Hematopoietic multipotent progenitor cell treated with erythropoietin and hydrocortisone succinate and interleukin-3 and kit ligand, for 8 days (in vitro differentiated cells): ENCODE measurements around the gene GRAMD1A.
A peak's percentile ranks its signal among the peaks of the same experiment; 100 is the strongest.

Experiments
- DNase-seq: peaks from one replicate; pipeline ENCODE4 v3.0.0-alpha.2; 2015

The GRAMD1A gene

GRCh38 chr19:35056513-35057063 is 56.5 kb downstream of the GRAMD1A start:
- no peak for DNase-seq

GRCh38 chr19:35058370-35058769 is 58.2 kb downstream of the GRAMD1A start:
- DNase-seq = no peak

DNA sequence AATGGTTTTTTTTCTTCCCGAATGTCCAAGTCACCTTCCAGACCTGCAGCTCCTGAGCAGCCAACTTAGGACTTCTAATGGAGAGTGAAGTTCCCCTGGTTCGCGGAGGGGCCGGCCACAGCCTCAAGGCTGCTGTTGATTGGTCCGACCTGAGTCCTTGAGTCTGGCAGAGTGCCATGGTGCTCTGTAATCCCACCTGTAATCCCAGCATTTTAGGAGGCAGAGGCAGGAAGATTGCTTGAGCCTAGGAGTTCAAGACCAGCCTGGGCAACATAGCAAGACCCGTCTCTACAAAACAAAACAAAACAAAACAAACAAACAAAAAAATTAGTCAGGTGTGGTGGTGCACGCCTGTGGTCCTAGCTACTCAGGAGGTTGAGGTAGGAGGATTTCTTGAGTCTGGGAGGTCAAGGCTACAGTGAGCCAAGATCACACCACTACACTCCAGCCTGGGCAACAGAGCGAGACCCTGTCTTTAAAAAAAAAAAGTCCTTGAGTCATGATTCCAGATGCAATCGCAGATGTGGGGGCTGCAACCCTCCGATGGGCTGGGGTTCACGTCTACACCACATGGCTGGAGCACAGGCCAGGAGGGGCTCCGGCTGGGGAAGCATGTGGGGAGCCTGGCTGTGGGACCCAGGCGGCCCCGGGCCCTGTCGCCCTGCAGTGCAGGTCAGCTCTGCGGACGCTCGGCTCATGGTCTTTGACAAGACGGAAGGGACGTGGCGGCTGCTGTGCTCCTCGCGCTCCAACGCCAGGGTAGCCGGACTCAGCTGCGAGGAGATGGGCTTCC is 59.1 kb downstream of the GRAMD1A start:
- no peak for DNase-seq

GRCh38 chr19:35059799-35060091 is 59.6 kb downstream of the GRAMD1A start:
- no peak for DNase-seq

DNA sequence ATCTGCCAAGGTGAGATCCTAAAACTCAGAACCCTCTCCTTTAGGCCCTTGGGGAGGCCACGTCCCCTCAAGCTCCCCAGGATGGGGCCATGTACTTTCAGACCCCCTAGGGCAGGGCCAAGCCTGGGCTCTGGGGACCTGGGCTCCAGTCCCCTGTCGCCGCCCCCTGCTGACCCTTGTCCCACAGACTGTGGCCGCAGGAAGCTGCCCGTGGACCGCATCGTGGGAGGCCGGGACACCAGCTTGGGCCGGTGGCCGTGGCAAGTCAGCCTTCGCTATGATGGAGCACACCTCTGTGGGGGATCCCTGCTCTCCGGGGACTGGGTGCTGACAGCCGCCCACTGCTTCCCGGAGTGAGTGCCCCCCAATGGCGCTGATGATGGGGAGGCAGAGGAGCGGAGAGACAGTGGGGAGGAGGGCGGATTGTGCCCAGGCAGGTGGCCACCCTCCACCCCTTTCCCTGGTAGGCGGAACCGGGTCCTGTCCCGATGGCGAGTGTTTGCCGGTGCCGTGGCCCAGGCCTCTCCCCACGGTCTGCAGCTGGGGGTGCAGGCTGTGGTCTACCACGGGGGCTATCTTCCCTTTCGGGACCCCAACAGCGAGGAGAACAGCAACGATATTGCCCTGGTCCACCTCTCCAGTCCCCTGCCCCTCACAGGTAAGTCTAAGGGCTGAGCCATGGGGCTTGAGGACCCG is 60.2 kb downstream of the GRAMD1A start:
- DNase-seq = no peak

GRCh38 chr19:35061583-35062373 is 61.7 kb downstream of the GRAMD1A start:
- DNase-seq = no peak

- DNase-seq = no peak
These were observed 62.8 kb downstream of the GRAMD1A start for GRCh38 chr19:35062942-35063341.

- DNase-seq = peak; percentile 26
These were observed 64.1 kb downstream of the GRAMD1A start for GRCh38 chr19:35063940-35064818.

DNA sequence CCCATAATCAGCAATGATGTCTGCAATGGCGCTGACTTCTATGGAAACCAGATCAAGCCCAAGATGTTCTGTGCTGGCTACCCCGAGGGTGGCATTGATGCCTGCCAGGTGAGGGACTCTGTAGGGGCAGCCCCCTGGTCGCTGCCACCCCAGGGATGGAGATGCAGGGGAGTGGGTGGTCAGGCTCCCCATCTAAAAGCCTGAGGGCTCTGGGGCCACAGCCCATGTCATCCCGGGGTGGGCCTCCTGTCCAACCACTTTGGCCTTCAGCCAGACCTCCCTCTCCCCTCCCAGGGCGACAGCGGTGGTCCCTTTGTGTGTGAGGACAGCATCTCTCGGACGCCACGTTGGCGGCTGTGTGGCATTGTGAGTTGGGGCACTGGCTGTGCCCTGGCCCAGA is 65.5 kb downstream of the GRAMD1A start:
- DNase-seq = no peak

DNA sequence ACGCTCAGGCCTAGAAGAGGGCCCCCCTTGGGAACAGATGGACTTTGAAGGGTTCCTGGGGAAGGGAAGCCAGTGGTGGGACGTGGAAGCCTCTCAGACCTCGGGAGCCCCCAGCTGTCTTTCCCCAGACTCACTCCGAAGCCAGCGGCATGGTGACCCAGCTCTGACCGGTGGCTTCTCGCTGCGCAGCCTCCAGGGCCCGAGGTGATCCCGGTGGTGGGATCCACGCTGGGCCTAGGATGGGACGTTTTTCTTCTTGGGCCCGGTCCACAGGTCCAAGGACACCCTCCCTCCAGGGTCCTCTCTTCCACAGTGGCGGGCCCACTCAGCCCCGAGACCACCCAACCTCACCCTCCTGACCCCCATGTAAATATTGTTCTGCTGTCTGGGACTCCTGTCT is 66.0 kb downstream of the GRAMD1A start:
- DNase-seq = no peak

DNA sequence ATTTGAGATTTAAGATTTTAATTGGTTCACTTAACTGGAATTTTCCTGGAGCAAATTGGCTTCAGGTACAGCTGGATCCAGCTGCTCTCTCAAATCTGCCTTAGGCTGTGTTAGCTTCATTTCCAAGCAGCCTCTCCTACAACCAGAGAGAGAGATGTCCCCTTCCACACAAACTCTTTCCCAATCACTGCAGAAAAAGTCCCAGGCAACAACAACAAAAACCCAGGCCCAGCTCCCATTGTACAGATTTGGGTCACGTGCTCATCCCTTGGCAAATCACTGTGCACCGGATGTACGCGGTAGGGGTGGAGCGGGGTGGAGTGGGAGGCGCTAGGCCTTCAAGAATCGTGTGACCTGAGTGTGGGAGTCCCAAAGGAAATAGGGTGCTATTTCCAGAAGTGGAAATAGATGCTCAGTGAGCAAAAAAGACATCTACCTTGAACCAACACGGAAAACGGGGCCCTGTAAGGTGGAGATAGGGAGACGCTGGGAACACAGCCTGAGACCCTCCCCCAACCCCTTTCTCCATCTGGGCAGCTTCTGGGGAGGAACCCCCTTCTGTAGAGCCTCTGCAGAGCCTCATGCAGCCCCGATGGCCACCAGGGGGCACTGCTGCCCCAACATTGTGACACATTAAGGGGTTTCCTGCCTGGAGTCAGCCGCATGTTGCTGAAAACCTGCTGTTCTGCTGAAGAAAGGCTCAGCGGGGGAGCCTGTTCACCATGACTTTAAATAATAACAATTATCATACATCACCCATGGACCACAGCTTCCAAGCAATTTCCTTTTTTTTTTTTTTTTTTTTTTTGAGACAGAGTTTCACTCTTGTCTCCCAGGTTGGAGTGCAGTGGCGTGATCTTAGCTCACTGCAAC is 66.8 kb downstream of the GRAMD1A start:
- peak; percentile 90 for DNase-seq

DNA sequence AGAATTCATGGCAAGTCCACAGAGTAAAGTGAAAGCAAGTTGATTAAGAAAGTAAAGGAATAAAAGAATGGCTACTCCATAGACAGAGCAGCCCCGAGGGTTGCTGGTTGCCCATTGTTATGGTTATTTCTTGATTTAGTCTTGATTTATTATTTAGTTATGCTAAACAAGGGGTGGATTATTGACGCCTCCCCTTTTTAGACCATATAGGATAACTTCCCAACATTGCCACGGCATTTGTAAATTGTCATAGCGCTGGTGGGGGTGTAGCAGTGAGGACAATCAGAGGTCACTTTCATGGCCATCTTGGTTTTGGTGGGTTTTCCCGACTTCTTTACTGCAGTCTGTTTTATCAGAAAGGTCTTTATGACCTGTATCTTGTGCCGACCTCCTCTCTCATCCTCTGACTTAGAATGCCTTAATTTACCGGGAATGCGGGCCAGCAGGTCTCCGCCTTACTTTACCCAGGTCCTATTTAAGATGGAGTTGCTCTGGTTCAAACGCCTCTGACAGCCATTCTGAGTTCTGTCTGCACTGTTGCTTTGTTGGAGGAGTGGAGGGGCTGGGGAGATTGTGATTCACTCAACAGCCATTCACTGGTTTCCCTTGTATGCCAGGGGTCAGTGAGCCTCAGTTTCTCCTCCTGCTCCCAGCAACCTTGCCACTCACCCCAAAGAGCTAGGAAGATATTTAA is 69.0 kb downstream of the GRAMD1A start:
- no peak for DNase-seq

- peak; percentile 11 for DNase-seq
These were observed 69.6 kb downstream of the GRAMD1A start for GRCh38 chr19:35069696-35070095.

- no peak for DNase-seq
These were observed 70.3 kb downstream of the GRAMD1A start for GRCh38 chr19:35070471-35070870.

GRCh38 chr19:35073516-35073915 is 73.4 kb downstream of the GRAMD1A start:
- no peak for DNase-seq

DNA sequence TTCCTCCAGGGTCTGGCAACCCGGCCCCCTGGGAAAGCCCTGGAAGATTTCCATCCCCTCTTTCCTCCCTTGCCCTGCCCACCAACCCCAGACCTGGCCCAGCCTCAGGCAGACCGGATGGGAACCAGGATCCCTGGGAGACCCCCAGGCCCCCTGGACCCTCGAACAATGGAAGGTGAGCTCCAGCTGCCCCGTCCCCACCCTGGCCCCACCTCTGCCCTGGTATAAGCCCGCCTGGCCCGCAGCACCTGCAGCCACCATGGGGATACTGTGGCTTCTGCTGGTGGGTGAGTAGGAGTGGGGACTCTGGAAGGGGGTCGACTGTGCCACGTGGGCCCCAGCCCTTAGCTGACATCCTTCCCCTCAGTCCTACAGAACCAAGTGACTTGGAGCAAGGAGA is 73.8 kb downstream of the GRAMD1A start:
- no peak for DNase-seq

DNA sequence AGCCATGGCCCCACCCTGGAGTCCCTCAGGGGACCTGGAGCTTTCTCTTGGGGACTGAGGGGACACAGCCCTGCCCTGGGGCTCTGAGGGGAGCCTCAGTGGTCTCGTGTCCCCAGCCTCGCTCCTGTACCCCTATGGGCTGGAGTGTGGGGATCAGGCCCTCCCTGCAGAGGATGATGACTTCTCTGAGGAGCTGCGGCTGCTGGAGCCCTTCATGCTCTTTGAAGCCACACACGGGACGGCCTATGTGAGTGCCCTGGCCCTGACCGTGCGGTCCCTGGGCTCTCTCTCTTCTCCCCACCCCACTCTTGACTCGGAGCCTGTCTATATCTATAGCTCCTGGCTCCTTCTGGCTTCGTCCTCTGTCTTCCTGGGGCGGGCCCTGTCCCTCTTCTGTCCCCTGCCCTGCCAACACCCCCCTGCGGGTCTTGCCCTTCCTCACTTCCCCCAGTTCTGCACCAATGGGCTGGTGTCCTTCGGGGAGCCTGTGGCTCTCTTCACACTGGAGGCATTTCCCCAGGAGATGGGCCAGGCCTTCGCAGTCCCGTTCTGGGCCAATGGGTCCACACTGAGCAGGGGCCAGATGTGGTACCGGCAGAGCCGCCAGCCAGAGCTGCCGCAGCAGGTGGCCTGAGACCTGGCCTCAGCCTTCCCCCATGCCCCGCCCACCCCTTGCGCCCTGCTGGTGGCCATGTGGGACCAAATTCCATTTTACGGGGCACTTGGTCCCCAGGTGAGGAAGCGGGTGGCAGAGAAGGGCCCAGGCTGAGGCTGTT is 74.5 kb downstream of the GRAMD1A start:
- no peak for DNase-seq

DNA sequence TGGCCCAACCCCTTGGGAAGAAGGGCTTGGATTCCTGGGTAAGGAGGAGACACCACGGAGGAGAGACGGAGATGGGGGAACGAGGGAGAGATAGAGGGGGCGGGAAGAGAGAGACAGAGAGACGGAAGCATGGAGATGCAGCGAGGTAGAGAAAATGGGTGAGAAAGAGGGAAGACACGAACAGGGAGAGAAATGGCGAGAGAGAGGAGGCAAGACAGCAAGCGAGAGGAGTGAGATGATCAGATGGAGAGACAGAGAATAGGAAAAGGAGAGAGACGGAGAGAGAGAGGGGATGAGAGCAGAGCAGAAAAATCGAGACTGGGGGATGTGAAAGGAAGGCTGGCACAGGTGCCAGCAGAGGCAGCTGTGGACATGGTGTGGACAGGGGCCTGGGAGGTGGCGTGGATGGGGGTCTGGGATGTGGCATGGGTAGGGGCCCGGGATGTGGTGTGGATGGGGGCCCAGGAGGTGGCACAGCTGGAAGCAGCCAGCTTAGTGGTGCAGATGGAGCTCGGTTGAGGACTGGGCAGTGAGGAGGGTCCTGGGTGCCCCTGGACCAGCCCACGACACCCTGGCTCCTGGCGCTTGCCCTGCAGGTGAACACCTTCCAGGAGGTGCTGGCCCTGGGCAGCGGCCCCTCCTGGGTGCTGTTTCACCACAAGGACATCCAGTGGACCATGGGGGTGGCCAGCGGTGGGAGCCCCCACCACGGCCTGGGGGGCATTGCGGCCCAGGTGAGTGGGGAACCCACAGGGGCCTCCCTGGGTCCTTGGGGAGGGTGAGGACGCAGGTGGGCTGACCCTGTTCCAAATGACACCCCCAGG is 75.3 kb downstream of the GRAMD1A start:
- DNase-seq = no peak

GRCh38 chr19:35076026-35076370 is 75.9 kb downstream of the GRAMD1A start:
- no peak for DNase-seq
